ENCODE measurements around the gene KIAA0408.
A peak's percentile ranks its signal among the peaks of the same experiment; 100 is the strongest.
"Not testable (repeated sequence)": the region's sequence is repeated elsewhere in the genome, so short reads cannot be mapped to it uniquely, and the experiment has no call there.

Gene KIAA0408

DNA sequence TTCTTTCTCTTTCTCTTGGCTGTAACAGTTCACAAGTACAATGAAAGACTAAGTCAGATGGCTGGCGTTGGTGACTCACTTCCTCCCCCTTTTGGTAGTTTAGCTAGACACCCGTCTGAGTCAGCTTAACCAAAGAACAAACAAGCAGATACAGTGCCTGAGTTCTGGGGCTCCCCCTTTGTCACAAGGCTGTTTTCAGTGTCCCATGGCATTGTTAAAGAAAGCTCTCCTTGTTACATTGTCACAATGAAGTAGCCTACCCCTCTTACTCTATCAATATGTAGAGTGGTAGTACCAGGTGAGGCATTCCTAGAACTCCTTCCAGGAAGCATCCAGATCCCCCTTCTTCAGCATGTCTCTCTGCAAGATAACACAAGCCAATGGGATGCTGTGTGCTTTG, 38.6 kb downstream of the KIAA0408 start:
- H3K27ac Mint-ChIP-seq, result no peak overlapping the region
- H3K4me3 Mint-ChIP-seq, result no peak overlapping the region
- H3K9me3 Mint-ChIP-seq, result no peaks in the 10 kb centered on the region
- H3K36me3 Mint-ChIP-seq (ENCODE audit: low read depth), result no peaks in the 10 kb centered on the region
- no peaks in the 10 kb centered on the region for H3K4me1 Mint-ChIP-seq
- no peaks in the 10 kb centered on the region for H3K27me3 Mint-ChIP-seq (ENCODE audit: low read depth)
- TF ChIP-seq, protein P1, sequence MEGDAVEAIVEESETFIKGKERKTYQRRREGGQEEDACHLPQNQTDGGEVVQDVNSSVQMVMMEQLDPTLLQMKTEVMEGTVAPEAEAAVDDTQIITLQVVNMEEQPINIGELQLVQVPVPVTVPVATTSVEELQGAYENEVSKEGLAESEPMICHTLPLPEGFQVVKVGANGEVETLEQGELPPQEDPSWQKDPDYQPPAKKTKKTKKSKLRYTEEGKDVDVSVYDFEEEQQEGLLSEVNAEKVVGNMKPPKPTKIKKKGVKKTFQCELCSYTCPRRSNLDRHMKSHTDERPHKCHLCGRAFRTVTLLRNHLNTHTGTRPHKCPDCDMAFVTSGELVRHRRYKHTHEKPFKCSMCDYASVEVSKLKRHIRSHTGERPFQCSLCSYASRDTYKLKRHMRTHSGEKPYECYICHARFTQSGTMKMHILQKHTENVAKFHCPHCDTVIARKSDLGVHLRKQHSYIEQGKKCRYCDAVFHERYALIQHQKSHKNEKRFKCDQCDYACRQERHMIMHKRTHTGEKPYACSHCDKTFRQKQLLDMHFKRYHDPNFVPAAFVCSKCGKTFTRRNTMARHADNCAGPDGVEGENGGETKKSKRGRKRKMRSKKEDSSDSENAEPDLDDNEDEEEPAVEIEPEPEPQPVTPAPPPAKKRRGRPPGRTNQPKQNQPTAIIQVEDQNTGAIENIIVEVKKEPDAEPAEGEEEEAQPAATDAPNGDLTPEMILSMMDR (IDR thresholded peaks at IDR 0.05; ENCODE audit: unreplicated experiment in 3 of 3), result peak; percentile 14 to 37 (median 25)

DNA sequence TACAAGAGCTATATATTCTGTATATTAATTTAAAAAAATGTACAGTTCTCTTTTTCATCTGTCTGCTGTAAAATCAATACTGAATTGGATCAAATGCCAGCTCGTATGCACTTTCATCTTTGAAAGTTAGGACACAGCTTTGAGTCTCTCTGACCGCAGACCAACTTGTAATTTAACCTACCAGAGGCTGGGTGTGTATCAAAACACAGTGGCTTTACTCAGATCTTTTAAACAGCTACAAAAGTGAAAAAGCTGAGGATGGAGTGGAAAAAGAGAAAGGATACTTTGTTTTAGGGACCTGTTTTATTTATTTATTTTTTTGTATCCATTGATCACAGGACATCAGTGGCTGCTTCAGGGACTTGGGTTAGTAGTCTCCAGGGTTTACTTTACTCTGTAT, 44.1 kb downstream of the KIAA0408 start:
- H3K4me3 Mint-ChIP-seq, result no peak overlapping the region

DNA sequence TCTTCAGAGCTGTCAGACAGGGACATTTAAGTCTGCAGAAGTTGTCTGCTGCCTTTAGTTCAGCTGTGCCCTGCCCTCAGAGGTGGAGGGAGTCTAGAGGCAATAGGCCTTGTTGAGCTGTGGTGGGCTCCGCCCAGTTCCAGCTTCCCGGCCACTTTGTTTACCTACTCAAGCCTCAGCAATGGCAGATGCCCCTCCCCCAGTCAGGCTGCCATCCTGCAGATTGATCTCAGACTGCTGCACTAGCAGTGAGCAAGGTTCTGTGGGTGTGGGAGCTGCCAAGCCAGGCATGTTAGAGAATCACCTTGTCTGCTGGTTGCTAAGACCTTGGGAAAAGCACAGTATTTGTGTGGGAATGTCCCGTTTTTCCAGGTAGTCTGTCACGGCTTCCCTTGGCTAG, 46.1 kb downstream of the KIAA0408 start:
- H3K36me3 Mint-ChIP-seq (ENCODE audit: low read depth); H3K4me1 Mint-ChIP-seq: not testable (repeated sequence)

More for the DNA sequence above, 44.1 kb downstream of the KIAA0408 start:
- TF ChIP-seq, protein P1 (IDR thresholded peaks at IDR 0.05; ENCODE audit: unreplicated experiment in 3 of 3), result no peak
- no peaks in the 10 kb centered on the region for H3K36me3 Mint-ChIP-seq (ENCODE audit: low read depth)
- no peaks in the 10 kb centered on the region for H3K4me1 Mint-ChIP-seq
- H3K27ac Mint-ChIP-seq, result no peak overlapping the region
- no peaks in the 10 kb centered on the region for H3K27me3 Mint-ChIP-seq (ENCODE audit: low read depth)
- H3K9me3 Mint-ChIP-seq, result peaks cover 10% of the 10 kb centered on the region

DNA sequence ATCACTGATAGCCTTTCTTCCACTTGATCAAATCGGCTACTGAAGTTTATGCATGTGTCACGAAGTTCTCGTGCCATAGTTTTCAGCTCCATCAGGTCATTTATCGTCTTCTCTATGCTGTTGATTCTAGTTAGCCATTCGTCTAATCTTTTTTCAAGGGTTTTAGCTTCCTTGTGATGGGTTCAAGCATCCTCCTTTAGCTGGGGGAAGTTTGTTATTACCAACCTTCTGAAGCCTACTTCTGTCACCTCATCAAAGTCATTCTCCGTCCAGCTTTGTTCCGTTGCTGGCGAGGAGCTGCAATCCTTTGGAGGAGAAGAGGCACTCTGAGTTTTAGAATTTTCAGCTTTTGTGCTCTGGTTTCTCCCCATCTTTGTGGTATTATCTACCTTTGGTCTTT, 47.2 kb downstream of the KIAA0408 start:
- not testable (repeated sequence) for H3K4me3 Mint-ChIP-seq; H3K4me1 Mint-ChIP-seq; H3K36me3 Mint-ChIP-seq (ENCODE audit: low read depth); H3K27ac Mint-ChIP-seq; H3K27me3 Mint-ChIP-seq (ENCODE audit: low read depth)
- H3K9me3 Mint-ChIP-seq, result peaks cover 25% of the 10 kb centered on the region

More for the DNA sequence above, 46.1 kb downstream of the KIAA0408 start:
- not testable (repeated sequence) for H3K27ac Mint-ChIP-seq; H3K4me3 Mint-ChIP-seq; H3K27me3 Mint-ChIP-seq (ENCODE audit: low read depth)
- H3K9me3 Mint-ChIP-seq, result peaks cover 22% of the 10 kb centered on the region

All from nephron (organoid).